Caco-2 (cell line): Measurements from ENCODE around the gene ADK. TPM values are rescaled to one million over a fixed set of nuclear protein-coding genes. Genes with fewer than 3 reads are reported as not detected.

Experiments used
- BruUV-seq: library from RNA; stranded (reverse); fragments of 400-500 nt; replicated peaks from 2 replicates; lab custom pipeline; 2021; lab: Mats Ljungman, UMichigan
- CTCF ChIA-PET: fragments of 300-600 bp; sonication (Branson Sonifier 250); formaldehyde crosslinking; loops from one replicate; lab custom pipeline; 2022; ENCODE audit warnings: antibody characterized with exemption; lab: Charles Lee
- POLR2A ChIA-PET: fragments of 300-600 bp; sonication (Branson Sonifier 250); formaldehyde crosslinking; loops from one replicate; lab custom pipeline; 2022; ENCODE audit warnings: antibody characterized with exemption; lab: Charles Lee
- DNase-seq, 2 experiments: peaks; one replicate each; pipeline versions ENCODE4 v3.0.0 to v3.0.0-alpha.2; 2020 to 2022
- H3K27me3 ChIP-seq: replicated peaks from 2 replicates; pipeline ENCODE4 v1.6.0; 2011; ENCODE audit warnings: low read length; ENCODE audit not compliant: control insufficient read depth, insufficient read depth
- H3K36me3 ChIP-seq: 2 replicates; pipeline ENCODE4 v1.5.1; 2011; ENCODE audit warnings: low read length; ENCODE audit not compliant: control insufficient read depth, insufficient read depth
- H3K4me1 ChIP-seq: fragments of 250-450 bp; sonication (Bioruptor Pico); 2 replicates; pipeline ENCODE4 v1.5.1; 2020; ENCODE audit warnings: mild to moderate bottlenecking
- H3K4me3 ChIP-seq: 2 replicates; pipeline ENCODE4 v1.5.1; 2011; ENCODE audit warnings: low read depth, mild to moderate bottlenecking, control low read depth, low read length
- H3K9me3 ChIP-seq: fragments of 250-450 bp; sonication (Bioruptor Pico); 2 replicates; pipeline ENCODE4 v1.5.1; 2020; ENCODE audit warnings: mild to moderate bottlenecking, moderate library complexity
- H3K27ac Mint-ChIP-seq: one replicate; pipeline ENCODE4 v1.8.0; 2022; ENCODE audit warnings: mixed read lengths; ENCODE audit not compliant: unreplicated experiment
- H3K27me3 Mint-ChIP-seq: one replicate; pipeline ENCODE4 v1.8.0; 2022; ENCODE audit warnings: mixed read lengths; ENCODE audit not compliant: insufficient read depth, unreplicated experiment
- H3K36me3 Mint-ChIP-seq: one replicate; pipeline ENCODE4 v1.8.0; 2022; ENCODE audit warnings: mild to moderate bottlenecking, mixed read lengths; ENCODE audit not compliant: insufficient read depth, unreplicated experiment
- H3K4me1 Mint-ChIP-seq: one replicate; pipeline ENCODE4 v1.8.0; 2022; ENCODE audit warnings: low read depth, mixed read lengths; ENCODE audit not compliant: unreplicated experiment
- H3K4me3 Mint-ChIP-seq: one replicate; pipeline ENCODE4 v1.8.0; 2022; ENCODE audit warnings: mild to moderate bottlenecking, moderate library complexity, mixed read lengths; ENCODE audit not compliant: unreplicated experiment
- H3K9me3 Mint-ChIP-seq: one replicate; pipeline ENCODE4 v1.8.0; 2022; ENCODE audit warnings: mixed read lengths; ENCODE audit not compliant: unreplicated experiment
- CTCF ChIP-seq, 2 experiments: fragments of 200-600 bp in 1 of 2; IDR thresholded peaks; 1 replicate in 1 of 2; 2 replicates in 1 of 2; pipeline versions ENCODE4 v1.5.1 to v1.8.0; 2011 to 2022; ENCODE audit warnings: antibody characterized with exemption in 1 of 2, control low read depth in 1 of 2, inconsistent platforms in 1 of 2, low read depth in 1 of 2, low read length in 1 of 2, mild to moderate bottlenecking in 1 of 2, moderate library complexity in 1 of 2; ENCODE audit not compliant: insufficient read depth in 1 of 2, severe bottlenecking in 1 of 2, unreplicated experiment in 1 of 2
- intact Hi-C: fragments of 100-400 bp; cut with micrococcal nuclease; formaldehyde crosslinking; loops from one replicate; pipeline ENCODE4 v1.10.0; 2022; ENCODE audit not compliant: unreplicated experiment
- total RNA-seq: library from RNA; stranded (reverse); gene quantifications from 2 replicates; pipeline ENCODE4 v1.2.3, GENCODE V29; 2022

The ADK gene
- total RNA-seq, 1 experiment from 2014 or later = 105 TPM

- H3K27me3 Mint-ChIP-seq = no peaks in the 10 kb centered on the region
- H3K4me1 Mint-ChIP-seq = peaks cover 11% of the 10 kb centered on the region
- Histone ChIP-seq H3K9me3 (no peaks in the 10 kb centered on the region), H3K27me3 (no peaks in the 10 kb centered on the region), H3K4me3 (no peak overlapping the region), H3K36me3 (no peaks in the 10 kb centered on the region; the same call in 1 of the 2 replicates), H3K4me1 (peaks cover 32% of the 10 kb centered on the region)
- H3K4me3 Mint-ChIP-seq = peak overlapping the region; percentile 92
- no peak overlapping the region for H3K27ac Mint-ChIP-seq
- ChIA-PET POLR2A (interaction anchor here (2.3 kb wide), 1 partner anchor 12 kb away, joined by 14 read pairs; no protein-coding TSS in a partner anchor), CTCF (interaction anchor here (0.6 kb wide), 1 partner anchor 146 kb away, joined by 3 read pairs; no protein-coding TSS in a partner anchor)
- H3K36me3 Mint-ChIP-seq = peaks cover 18% of the 10 kb centered on the region
- BruUV-seq = no TSS peak
- no peak for DNase-seq
- no peak for TF ChIP-seq CTCF (IDR thresholded peaks at IDR 0.05; ENCODE audit: insufficient read depth in 1 of 2, low read depth in 1 of 2, low read length in 1 of 2, severe bottlenecking in 1 of 2, unreplicated experiment in 1 of 2)
- H3K9me3 Mint-ChIP-seq = no peaks in the 10 kb centered on the region
- intact Hi-C loops = loop anchor here (5.0 kb wide), 1 partner anchor 34 kb away; no protein-coding TSS in a partner anchor
Measured at GRCh38 chr10:74178042-74178791, 27.2 kb downstream of the ADK start.

GRCh38 chr10:74179111-74179710, 28.2 kb downstream of the ADK start:
- no peaks in the 10 kb centered on the region for H3K27me3 Mint-ChIP-seq
- intact Hi-C loops = loop anchor here (5.0 kb wide), 1 partner anchor 33 kb away; no protein-coding TSS in a partner anchor
- H3K4me3 Mint-ChIP-seq = peak overlapping the region; percentile 92
- DNase-seq = no peak
- Histone ChIP-seq H3K27me3 (no peaks in the 10 kb centered on the region), H3K9me3 (no peaks in the 10 kb centered on the region), H3K4me3 (no peak overlapping the region), H3K4me1 (peaks cover 32% of the 10 kb centered on the region), H3K36me3 (no peaks in the 10 kb centered on the region; the same call in 1 of the 2 replicates)
- peaks cover 18% of the 10 kb centered on the region for H3K36me3 Mint-ChIP-seq
- H3K9me3 Mint-ChIP-seq = no peaks in the 10 kb centered on the region
- CTCF ChIA-PET = interaction anchor here (0.6 kb wide), 1 partner anchor 147 kb away, joined by 3 read pairs; no protein-coding TSS in a partner anchor
- peaks cover 11% of the 10 kb centered on the region for H3K4me1 Mint-ChIP-seq
- BruUV-seq = no TSS peak
- POLR2A ChIA-PET = no interaction called here
- no peak for TF ChIP-seq CTCF (IDR thresholded peaks at IDR 0.05; ENCODE audit: insufficient read depth in 1 of 2, low read depth in 1 of 2, low read length in 1 of 2, severe bottlenecking in 1 of 2, unreplicated experiment in 1 of 2)
- no peak overlapping the region for H3K27ac Mint-ChIP-seq

- Histone ChIP-seq H3K36me3 (no peaks in the 10 kb centered on the region; the same call in 1 of the 2 replicates), H3K4me3 (no peak overlapping the region), H3K27me3 (no peaks in the 10 kb centered on the region), H3K9me3 (no peaks in the 10 kb centered on the region), H3K4me1 (peaks cover 15% of the 10 kb centered on the region; the same call in 1 of the 2 replicates)
- Mint-ChIP-seq H3K27ac (no peak overlapping the region), H3K36me3 (peaks cover 5% of the 10 kb centered on the region), H3K9me3 (no peaks in the 10 kb centered on the region), H3K4me3 (no peak overlapping the region), H3K27me3 (no peaks in the 10 kb centered on the region), H3K4me1 (peaks cover 32% of the 10 kb centered on the region)
- intact Hi-C loops = no loop called here
- ChIA-PET CTCF (no interaction called here), POLR2A (no interaction called here)
- no TSS peak for BruUV-seq
- no peak for TF ChIP-seq CTCF (IDR thresholded peaks at IDR 0.05; ENCODE audit: insufficient read depth in 1 of 2, low read depth in 1 of 2, low read length in 1 of 2, severe bottlenecking in 1 of 2, unreplicated experiment in 1 of 2)
- no peak for DNase-seq
Measured at GRCh38 chr10:74186678-74187077, 35.7 kb downstream of the ADK start.
